HG03139 (cell line): Measurements from ENCODE around the gene CLDN10.
"Not testable (repeated sequence)": the region's sequence is repeated elsewhere in the genome, so short reads cannot be mapped to it uniquely, and the experiment has no call there.

Source experiments
- ATAC-seq: cut with Tn5 transposase; IDR thresholded peaks from one replicate; pipeline ENCODE4 v1.9.1; 2021; ENCODE audit not compliant: unreplicated experiment

CLDN10 gene

DNA sequence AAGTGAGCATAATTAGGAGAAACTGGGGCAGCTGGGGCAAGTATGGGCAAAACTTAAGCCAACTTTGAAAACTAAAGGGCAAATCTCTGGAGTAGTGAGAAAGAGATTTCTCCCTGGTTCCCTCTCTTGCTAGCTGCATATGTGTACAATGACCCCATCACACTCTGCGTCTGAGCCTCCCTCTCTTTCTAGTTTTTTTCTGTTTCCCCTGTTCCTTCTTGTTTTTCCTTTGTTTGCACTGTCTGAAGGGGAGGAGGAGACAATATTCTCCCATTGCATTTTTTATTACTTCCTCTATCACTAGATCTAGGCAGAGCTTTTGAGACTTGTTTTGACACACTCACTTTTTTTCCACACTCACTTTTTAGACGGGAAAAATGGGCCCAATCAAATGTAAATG is 11.2 kb upstream of the CLDN10 start:
- ATAC-seq = no peak

DNA sequence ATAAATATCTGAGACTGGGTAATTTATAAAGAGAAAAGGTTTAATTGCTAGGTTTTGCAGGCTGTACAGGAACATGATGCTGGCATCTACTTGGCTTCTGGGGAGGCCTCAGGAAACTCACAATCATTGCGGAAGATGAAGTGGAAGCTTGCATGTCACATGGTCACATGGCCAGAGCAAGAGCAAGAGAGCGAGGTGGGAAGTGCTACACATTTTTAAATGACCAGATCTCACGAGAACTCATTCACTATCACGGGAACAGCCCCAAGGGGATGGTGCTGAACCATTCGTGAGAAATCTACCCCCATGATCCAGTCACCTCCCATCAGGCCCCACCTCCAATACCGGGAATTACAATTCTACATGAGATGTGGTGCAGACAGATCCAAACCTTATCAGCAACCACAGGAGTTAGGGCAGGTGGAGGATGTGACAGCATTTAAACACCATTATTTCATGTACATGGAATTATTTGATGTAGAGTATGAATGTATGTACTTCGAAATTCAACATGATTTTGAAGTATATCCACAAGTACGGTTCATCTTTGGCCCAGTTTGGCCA is 10.5 kb upstream of the CLDN10 start:
- no peak for ATAC-seq

- no peak for ATAC-seq
Observed at GRCh38 chr13:95544293-95544692, 8.2 kb upstream of the CLDN10 start.

DNA sequence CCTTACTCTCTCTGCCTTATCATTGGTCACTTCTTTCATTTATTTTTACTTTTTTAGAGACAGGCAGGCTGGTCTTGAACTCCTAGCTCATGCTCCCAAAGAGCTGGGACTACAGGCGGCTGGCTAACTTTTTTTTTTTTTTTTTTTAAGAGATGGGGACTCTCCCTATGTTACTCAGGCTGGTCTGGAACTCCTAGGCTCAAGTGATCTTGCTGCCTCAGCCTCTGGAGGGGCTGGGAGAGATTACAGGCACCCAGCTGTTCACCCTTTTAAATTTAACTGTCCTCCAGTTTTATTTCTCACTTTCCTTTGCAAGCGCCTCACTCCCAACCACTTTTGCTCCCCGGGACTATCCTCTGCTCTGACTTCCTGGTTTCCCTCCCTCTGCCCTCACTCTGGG is 5.6 kb upstream of the CLDN10 start:
- no peak for ATAC-seq

GRCh38 chr13:95547531-95548167 is 4.9 kb upstream of the CLDN10 start:
- no peak for ATAC-seq

GRCh38 chr13:95552208-95552538 is 347 bp upstream of the CLDN10 start:
- no peak for ATAC-seq

GRCh38 chr13:95553581-95554385 is 1.3 kb downstream of the CLDN10 start:
- ATAC-seq = no peak

DNA sequence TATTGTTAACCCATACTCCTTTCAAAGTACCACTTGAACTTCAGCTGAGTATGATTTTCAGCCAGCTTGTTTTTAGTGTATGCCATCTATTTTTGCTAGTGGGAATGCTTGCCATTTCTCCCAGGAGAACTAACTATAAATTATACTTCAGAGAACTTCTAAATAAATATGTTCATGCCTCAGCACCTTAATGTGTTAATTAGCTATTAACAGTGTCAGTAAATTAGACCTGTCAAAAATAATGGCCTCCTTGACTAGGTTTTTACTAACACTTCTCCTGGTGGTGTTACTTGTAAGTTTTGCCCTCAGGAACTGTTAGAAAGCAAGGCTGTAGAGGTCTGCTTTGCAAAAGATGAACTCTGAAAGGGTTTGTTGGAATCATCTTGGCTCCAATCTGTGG is 4.5 kb downstream of the CLDN10 start:
- no peak for ATAC-seq

DNA sequence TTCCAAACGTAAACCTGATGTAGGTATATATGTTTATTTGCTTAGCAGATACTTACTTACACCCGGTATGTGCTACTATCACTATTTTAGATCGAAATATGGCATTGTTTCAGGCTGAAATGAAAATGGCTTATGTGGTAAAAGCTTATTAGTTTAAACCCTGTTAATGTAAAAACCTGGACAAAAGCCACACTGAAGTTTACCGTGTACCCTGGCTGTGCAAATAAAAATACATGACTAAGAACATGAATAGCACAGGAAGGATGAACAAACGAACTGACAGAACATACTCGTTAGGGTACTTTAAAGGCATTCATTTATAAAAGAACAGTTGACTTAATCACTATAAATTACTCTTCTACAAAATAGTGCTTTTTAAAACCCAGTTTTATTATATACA is 6.6 kb downstream of the CLDN10 start:
- no peak for ATAC-seq

DNA sequence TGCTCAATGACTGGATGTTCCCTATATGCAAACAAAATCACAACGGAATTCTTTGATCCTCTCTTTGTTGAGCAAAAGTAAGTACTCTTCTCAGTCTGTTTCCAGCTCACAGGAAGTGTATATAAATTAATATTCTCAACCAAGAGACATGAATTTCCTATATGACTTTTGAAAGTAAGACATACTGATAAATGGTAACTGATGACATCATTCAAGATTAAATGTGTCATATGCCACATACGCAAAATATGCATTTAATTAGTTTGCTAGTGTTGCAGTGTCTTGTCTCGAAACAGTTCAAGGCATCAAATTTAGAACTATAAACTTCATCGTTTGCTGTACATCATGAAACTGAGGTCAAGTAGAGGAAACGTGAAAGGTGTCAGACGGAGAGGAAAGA is 7.9 kb downstream of the CLDN10 start:
- no peak for ATAC-seq

GRCh38 chr13:95564091-95564490 is 11.6 kb downstream of the CLDN10 start:
- no peak for ATAC-seq

DNA sequence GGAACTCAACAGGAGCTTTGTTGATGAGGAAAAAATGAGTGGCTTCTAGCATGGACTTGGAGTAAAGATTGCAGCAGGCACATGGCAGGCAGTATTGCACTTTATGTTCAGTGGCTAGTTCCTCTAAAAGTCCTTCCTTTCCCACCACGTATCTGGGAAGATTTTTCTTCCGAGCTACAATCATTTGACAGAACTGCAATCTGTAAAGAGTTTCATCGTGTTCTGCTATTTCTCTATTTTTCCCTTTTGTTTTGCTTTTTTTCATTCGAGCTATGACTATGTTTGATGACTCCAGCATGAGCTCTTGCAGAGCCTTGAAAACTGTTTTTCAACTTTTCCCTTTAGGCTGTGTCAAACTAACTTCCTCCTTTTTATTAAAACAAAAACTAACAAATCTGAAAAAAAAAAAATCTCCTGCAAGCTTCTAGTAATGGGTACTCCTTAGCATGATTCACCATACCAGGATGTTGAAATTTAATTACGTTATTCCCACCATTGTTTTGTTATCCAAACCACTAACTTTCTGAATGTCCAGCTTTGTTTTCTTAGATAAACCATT is 12.3 kb downstream of the CLDN10 start:
- ATAC-seq = no peak

GRCh38 chr13:95565758-95566157 is 13.2 kb downstream of the CLDN10 start:
- not testable (repeated sequence) for ATAC-seq

GRCh38 chr13:95568131-95568530 is 15.6 kb downstream of the CLDN10 start:
- no peak for ATAC-seq

DNA sequence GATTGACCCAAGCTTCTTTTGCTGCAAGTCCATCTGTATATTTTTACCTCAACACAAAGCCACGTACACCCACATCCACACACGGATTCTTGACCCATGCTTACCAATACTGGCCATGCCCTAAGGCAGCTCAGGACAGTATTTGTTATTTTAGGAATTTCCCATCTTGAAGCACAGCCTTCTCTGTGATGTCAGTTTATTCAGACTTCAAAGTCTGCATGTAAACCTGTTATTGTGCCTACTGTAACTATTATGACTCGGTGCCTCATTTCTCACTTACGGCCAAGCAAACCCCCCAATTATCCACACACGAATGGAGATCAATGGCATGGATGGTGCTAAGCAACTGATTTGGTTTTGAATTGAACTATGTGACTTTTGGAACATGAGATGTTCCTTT is 17.5 kb downstream of the CLDN10 start:
- no peak for ATAC-seq

GRCh38 chr13:95571941-95572340 is 19.4 kb downstream of the CLDN10 start:
- ATAC-seq = no peak

DNA sequence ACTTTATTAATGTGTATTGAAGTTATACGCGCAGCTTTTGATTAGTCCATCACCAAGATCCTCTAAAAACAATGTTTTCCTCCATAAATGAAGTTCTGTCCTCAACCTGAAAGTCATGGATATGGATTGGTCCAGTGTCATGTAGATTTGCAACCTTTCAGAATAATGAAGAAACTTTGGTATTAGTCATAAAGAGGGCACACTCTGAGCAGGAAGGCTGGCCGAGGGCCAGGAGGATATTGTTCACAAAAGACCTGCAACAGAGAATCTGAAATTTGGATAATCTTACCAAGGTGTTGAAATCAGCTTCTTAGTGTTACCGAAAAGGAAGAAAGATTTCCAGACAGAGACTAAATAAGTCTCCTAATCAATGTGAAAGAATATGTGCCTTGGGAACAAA is 20.7 kb downstream of the CLDN10 start:
- no peak for ATAC-seq

DNA sequence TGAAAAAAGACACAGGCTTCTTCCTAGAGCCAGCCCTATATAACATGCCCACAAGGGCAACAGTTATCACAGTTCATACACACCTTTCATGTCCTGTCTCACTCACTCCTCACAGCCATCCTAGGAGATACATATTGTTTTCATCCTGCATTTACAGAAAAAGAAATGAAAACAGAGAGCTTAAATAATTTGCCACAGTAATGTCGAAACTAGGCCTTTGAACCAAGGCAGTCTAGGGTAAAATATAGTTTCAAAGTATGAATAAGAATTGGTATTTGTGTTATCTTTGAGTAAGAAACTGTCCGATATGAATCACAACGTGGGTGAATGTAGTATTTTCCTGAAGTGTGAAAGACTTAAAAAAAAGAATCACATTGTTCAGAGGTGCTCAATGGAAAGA is 26.8 kb downstream of the CLDN10 start:
- no peak for ATAC-seq

DNA sequence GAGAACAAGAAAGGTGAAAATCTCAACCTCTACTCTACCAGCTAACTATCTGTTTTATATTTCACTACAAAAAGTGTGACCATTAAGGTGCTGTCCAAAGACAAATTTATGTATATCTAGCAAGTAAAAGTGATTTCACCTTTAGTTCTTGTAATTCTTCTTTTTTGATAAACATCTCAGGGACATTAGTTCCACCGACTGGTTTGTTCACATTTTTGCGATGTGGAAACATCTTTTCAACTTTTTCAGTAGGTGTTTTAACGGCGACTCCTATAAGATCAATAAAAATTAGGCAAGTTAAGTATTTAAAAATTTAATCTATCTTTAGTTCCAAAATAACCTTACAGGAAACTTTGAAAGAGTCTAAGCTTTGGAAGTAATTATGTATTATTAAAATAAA is 33.3 kb downstream of the CLDN10 start:
- ATAC-seq = no peak

GRCh38 chr13:95588134-95588533 is 35.6 kb downstream of the CLDN10 start:
- ATAC-seq = no peak

DNA sequence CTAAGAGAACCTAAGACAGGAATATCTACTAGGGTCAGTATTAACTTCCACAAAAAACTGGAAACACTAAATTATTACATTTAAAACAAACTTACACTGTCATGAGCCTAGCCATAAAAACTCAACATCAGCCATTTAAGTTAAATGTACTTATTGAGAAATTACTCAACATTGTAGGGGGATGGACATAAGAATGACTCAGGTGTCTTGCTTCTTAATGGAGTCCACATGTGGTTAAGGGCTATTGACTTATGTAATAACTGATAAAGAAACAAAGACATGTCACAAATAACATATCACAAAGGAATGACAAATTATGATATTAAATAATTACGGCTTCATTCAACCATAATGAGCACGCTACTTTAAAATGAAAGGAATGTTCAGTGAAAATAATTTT is 36.2 kb downstream of the CLDN10 start:
- ATAC-seq = no peak

DNA sequence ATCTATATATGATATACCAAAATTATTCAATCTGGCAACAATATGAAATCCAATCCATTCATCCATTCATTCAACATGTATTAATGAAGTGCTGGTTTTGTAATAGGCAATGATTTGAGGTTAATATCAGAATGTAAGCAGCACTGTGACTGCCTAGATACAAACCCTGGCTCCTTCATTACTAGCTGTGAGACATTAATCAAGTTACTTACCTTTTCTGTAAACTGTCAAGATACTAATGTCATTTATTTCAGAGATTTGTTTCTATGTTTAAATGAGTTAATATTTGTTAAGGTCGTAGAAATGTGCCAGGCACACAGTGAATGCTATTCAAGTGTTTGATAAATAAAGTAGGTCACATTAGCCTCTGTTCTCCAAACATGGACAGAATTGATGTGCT is 40.9 kb downstream of the CLDN10 start:
- no peak for ATAC-seq
